ENCODE results near the gene ZSWIM3.
"Not testable (repeated sequence)": the region's sequence is repeated elsewhere in the genome, so short reads cannot be mapped to it uniquely, and the experiment has no call there.

Gene ZSWIM3

DNA sequence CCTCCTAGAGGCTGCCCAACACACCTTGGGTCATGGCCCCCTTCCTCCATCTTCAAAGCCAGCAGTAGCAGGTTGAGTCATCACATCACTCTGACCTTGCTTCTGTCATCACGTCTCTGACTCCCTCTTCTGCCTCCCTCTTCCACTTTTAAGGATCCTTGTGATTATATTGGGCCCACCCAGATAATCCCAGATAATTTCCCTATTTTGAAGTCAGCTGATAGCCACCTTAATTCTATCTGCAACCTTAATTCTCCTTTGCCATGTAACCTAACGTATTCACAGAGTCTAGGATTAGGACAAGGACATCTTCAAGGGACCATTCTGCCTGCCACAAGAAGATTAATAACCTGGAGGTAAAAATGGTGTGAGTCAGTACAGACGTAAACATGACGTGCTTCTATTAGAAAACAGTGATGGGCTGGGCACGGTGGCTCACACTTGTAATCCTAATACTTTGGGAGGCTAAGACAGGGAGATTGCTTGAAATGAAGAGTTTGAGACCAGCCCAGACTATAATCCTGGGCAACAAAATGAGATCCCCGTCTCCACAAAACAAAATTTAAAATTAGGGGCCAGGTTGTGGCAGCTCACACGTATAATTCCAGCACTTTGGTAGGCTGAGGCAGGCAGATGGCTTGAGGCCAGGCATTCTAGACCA is 3.3 kb downstream of the ZSWIM3 start:
- H3K4me3 ChIP-seq (ENCODE audit: low read length), result no peak overlapping the region
- TF ChIP-seq ZNF274 (IDR thresholded peaks at IDR 0.05; ENCODE audit: low read depth, low read length), result no peak

DNA sequence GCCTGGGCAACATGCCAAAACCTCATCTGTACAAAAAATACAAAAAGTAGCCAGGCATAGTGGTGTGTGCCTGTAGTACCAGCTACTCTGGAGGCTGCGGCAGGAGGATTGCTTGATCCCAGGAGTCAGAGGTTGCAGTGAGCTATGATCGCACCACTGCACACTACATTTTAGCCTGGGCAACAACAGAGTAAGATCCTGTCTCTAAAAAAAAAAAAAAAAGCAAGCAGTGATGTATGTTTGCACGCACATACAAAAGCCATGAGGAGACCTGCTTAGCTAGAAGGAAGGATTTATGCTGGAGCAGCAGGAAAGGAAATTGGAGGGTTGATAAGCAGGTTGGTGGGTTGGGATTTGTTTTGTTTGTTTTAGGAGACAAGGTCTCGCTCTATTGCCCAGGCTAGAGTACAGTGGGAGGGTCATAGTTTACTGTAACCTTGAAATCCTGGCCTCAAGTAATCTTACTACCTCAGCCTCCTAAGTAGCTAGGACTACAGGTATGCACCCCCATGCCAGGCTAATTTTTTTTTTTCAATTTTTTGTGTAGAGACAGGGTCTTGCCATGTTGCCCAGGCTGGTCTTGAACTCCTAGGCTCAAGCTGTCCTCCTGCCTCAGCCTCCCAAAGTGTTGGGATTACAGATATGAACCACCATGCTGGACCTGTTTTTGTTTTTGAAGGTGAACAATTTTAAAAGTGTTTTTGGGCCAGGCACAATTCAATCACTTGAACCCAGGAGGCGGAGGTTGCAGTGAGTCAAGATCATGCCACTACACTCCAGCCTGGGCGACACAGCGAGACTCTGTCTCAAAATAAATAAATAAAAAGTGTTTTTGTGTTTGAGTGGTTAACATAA is 4.0 kb downstream of the ZSWIM3 start:
- no peak for TF ChIP-seq ZNF274 (IDR thresholded peaks at IDR 0.05; ENCODE audit: low read depth, low read length)
- H3K4me3 ChIP-seq (ENCODE audit: low read length), result no peak overlapping the region

DNA sequence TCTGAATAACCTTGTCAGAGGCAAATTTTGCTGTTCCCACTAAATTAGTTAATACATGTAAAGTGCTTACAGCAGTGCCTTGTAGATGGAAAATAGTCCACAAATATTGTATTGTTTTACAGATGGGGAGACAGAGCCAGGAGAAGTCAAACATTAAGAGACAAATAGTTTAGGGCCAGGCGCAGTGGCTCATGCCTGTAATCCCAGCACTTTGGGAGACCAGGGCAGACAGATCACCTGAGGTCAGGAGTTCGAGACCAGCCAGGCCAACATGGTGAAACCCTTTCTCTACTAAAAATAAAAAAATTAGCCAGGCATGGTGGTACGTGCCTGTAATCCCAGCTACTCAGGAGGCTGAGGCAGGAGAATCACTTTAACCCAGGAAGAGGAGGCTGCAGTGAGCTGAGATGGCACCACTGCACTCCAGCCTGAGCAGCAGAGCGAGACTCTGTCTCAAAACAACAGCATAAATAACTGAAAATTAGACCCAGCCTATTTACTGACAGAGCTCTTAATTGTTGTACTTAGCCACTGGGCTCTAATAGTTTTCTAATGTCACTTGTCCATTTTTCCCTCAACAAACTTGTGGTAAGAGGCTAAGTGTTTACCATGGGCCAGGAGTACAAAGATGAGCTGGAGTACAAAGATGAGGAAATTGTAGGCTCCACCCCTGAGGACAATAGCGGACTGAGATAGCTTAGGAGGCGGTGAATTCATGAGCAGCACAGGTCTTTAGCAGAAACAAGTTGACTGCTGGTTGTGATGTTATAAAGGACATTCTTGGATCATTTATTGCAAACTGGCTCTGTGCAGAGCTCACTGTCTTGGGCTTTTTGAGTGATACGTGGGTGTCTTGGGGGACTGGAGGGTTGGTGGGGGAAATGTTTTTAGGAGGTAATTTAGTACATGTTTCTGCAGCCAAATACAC is 6.4 kb downstream of the ZSWIM3 start:
- H3K4me3 ChIP-seq (ENCODE audit: low read length), result no peak overlapping the region

DNA sequence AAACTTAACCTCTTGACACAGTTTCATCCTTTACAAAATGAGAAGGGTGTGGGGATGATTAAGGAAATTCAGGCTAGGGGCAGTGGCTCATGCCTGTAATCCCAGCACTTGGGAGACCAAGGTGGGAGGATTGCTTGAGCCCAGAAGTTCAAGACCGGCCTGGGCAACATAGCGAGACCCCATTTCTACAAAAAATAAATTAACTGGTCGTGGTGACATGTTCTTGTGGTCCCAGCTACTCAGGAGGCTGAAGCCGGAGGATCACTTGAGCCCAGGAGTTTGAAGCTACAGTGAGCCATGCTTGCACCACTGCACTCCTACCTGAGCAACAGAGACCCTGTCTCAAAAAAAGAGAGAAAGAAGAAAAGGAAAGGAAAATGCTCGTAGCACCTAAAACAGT is 9.0 kb downstream of the ZSWIM3 start:
- no peak for TF ChIP-seq ZNF274 (IDR thresholded peaks at IDR 0.05; ENCODE audit: low read depth, low read length)
- H3K4me3 ChIP-seq (ENCODE audit: low read length), result no peak overlapping the region

More for the DNA sequence above, 6.4 kb downstream of the ZSWIM3 start:
- no peak for TF ChIP-seq ZNF274 (IDR thresholded peaks at IDR 0.05; ENCODE audit: low read depth, low read length)

DNA sequence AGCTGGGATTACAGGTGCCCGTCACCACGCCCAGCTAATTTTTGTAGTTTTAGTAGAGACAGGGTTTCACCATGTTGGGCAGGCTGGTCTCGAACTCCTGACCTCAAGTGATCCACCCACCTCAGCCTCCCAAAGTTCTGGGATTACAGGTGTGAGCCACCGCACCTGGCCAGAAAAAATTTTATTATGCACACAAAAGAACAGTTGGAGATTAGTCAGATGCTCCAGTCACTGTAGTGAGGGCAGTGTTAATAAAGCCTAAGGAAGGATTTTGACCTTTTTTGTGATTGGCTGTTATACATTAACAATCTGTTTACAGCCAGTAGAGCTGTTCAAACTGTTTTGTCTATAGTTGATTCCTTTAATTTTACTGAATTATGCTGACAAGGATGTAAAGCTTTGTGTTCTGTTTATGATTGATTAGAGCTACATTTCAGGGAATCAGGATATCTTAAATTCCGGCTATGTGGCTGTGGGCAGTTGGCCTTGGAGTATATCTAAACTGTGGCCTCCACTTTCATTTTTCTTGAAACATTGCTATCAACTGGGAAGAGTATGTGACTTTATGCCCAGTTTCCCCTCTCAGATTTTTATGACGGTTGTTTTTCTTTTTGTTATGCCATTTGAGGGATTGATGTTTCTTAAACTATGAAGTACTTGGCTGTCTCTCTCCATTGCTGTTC is 9.9 kb downstream of the ZSWIM3 start:
- TF ChIP-seq ZNF274 (IDR thresholded peaks at IDR 0.05; ENCODE audit: low read depth, low read length), result no peak
- no peak overlapping the region for H3K4me3 ChIP-seq (ENCODE audit: low read length)

DNA sequence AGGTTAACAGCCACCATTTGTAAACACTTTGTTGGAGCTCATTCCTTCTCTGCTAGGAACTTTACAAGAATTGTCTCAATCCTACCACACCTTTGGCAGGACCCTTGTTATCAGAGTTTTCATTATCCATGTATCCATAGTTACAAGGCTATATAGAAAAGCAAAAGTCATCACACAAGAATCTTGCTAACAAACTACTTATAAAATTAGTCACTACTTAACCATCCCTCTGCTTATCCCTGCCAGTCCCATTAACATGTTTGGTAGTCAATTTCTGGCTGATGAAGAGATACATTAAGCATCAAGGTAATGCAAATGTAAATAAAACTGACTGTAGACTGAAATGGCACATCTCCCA is 10.4 kb downstream of the ZSWIM3 start:
- H3K4me3 ChIP-seq (ENCODE audit: low read length), result no peak overlapping the region

DNA sequence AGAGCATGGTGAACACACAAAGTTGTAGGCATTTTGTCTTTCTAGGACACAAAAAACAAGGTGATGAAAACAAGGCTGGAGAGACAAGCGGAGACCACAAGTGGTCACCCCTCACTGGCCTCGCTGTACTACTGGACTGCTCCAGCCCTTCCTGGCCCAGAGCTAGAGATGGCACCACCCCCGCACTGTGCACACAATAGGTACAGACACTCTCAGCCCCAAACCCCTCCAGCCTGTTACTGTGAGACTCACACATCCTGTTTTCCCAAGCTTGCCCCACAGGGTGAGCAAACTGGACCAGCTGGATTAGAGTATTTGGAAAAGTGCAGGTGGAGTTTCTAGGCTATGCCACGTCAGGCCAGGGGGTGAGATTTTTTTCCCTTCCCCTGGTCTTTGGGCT is 15.2 kb downstream of the ZSWIM3 start:
- TF ChIP-seq ZNF274 (IDR thresholded peaks at IDR 0.05; ENCODE audit: low read depth, low read length), result no peak
- no peak overlapping the region for H3K4me3 ChIP-seq (ENCODE audit: low read length)

More for the DNA sequence above, 10.4 kb downstream of the ZSWIM3 start:
- no peak for TF ChIP-seq ZNF274 (IDR thresholded peaks at IDR 0.05; ENCODE audit: low read depth, low read length)

DNA sequence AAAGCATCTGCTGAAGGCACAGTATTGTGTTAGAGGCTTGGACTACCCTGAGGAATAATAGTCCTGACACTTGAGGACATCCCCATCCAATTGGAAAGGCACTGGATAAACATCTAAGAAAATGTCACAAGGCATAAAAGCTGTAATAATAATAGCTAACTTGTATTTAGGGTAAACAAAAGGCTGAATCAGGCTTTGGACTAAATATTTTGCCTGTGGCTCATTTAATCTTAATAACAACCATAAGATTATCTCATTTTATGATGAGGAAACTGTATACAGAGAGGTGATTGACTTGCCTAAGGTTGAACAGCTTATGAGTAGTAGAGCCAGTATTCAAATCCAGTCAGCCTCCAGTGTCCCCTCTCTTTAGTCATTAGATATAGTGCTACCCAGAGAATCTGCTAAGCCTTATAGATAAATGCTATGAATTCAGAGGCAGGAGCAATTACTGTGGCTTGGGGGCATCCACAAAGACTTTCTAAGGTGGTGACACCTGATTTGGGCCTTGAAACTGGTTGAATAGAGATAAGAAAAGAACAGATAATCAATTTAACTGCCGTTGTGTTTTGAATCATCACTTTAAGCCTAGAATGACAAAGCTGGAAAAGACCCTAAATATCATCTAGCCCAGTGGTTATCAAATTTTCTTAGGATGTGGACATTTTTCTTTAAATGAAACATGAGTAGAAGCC is 16.1 kb downstream of the ZSWIM3 start:
- no peak overlapping the region for H3K4me3 ChIP-seq (ENCODE audit: low read length)
- TF ChIP-seq ZNF274 (IDR thresholded peaks at IDR 0.05; ENCODE audit: low read depth, low read length), result no peak

DNA sequence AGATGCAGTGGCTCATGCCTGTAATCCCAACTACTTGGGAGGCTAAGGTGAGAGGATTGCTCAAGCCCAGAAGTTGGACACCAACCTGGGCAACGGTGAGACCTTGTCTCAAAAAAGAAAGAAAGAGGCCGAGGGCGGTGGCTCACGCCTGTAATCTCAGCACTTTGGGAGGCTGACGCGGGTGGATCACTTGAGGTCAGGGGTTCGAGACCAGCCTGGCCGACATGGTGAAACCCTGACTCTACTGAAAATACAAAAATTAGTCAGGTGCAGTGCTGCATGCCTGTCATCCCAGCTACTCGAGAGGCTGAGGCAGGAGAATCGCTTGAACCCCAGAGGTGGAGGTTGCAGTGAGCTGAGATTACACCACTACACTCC is 16.7 kb downstream of the ZSWIM3 start:
- not testable (repeated sequence) for H3K4me3 ChIP-seq (ENCODE audit: low read length)

DNA sequence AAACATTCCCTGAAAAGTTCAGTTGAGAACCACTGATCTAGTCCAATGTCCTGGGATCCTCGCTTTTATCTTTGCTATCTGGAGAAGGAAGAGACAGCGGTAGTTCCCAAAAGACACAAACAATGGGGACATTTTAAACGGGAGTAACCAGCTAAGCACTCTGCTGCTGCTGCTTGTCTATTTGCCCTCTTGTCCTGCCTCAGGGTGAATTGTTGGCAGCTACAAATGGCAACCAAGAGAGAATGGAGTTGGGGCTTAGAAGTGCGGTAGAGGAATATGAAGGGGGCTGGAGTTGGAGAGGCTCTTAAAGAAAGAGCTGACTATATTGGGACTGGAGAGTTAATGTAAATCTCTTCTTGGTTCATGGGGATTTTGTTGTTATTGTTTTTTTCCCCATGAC is 17.2 kb downstream of the ZSWIM3 start:
- no peak for TF ChIP-seq ZNF274 (IDR thresholded peaks at IDR 0.05; ENCODE audit: low read depth, low read length)
- H3K4me3 ChIP-seq (ENCODE audit: low read length), result no peak overlapping the region

DNA sequence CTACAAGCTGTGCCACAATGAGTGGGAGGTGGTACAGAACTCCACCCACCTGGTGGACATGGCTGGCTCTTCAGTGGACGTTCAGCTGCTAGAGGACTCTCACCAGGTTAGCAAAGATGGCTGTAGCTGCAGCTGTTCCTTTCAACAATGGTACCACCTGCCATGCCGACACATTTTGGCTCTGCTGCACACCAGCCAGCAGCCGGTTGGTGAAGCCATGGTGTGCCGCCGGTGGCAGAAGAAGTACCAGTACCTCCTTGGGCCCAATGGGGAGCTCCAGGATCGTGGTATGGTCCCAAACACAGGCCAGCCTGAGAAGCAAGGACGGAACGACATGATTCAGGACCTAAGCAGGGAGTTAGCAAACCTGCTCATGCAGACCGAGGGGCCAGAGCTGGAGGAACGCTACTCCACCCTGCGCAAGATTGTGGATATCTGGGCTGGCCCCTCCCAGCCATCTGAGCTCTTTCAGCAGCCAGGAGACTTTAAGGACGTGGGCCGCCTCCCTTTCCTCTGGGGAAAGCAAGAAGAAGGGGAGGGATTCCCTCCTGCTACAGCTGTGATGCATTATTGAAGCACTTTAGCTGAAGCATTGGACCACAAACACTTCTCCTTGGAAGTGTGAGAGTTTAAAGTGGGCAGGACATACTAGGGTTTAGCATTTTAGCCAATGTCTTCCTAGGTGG is 20.8 kb downstream of the ZSWIM3 start:
- no peak overlapping the region for H3K4me3 ChIP-seq (ENCODE audit: low read length)
- no peak for TF ChIP-seq ZNF274 (IDR thresholded peaks at IDR 0.05; ENCODE audit: low read depth, low read length)

DNA sequence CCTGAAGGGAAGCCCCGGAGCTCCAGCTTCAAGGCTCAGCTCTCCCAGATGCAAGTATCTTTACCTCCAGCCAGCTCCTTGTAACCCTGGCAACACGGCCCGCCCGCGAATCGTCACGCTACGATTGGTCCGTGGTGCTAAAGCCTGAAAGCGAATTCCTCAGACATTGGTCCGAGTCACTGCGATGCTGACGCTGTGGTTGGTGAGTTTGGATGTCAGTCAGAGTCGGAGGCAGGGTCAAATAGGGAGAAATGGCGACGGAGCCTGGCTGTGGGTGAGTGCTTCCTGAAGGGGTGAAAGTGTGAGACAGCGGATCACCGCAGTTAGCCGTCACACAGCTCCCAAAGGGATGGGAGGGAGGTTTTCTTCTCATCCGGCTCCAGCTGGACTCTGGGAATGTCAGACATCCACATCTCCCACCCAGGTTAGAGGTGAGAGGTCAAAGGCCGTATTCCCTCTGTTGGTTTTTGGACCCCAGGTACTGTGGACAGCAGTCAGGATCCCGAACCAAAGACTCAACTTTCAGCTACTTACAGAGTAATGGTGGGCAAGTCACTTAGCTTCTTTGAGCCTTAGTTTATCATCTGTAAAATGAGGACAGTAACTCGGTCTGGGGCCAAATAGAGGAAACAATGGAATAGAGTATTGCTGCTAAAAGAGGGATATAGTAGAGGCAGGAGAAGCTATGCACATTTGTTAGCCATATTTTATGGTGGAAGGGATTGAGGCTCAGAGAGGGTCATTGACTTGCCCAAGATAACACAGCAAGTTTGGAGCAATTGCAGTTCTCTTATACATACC is 23.8 kb downstream of the ZSWIM3 start, which contains the start of gene ZSWIM1:
Gene ZSWIM1, plus strand, starts transcription at position 240 of the 801 bp plus-strand sequence. CDS start 1,366 bp downstream, outside the sequence.
- peak within 1 kb of the TSS; percentile 95 for H3K4me3 ChIP-seq (ENCODE audit: low read length)
- no peak for TF ChIP-seq ZNF274 (IDR thresholded peaks at IDR 0.05; ENCODE audit: low read depth, low read length)
